ENCODE measurements around the gene RBMS1. TPM values are rescaled to one million over a fixed set of nuclear protein-coding genes. Genes with fewer than 3 reads are reported as not detected.

RBMS1 gene
- total RNA-seq, 6 experiments from 2014 or later, result 8.5 to 21.4 (median 14.3) TPM

DNA sequence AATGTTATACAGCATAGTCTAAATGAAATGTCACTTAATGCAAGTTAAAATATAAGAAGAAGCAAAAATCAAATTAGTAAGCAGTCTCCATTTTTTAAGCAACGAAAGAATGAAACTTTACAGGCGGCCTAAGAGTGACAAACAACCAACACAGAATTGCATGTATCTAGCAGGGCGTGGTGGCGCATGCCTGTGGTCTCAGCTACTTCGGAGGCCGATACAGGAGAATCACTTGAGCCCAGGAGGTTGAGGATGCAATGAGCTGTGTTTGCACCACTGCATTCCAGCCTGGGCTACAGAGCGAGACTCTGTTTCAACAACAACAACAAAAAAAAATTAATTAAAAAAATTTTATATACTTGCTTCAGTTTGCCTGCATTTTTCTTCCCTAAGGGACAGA, 16.6 kb downstream of the RBMS1 start:
- TF ChIP-seq, protein P1, sequence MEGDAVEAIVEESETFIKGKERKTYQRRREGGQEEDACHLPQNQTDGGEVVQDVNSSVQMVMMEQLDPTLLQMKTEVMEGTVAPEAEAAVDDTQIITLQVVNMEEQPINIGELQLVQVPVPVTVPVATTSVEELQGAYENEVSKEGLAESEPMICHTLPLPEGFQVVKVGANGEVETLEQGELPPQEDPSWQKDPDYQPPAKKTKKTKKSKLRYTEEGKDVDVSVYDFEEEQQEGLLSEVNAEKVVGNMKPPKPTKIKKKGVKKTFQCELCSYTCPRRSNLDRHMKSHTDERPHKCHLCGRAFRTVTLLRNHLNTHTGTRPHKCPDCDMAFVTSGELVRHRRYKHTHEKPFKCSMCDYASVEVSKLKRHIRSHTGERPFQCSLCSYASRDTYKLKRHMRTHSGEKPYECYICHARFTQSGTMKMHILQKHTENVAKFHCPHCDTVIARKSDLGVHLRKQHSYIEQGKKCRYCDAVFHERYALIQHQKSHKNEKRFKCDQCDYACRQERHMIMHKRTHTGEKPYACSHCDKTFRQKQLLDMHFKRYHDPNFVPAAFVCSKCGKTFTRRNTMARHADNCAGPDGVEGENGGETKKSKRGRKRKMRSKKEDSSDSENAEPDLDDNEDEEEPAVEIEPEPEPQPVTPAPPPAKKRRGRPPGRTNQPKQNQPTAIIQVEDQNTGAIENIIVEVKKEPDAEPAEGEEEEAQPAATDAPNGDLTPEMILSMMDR (IDR thresholded peaks at IDR 0.05), result no peak
- no peak for TF ChIP-seq POLR2A (IDR thresholded peaks at IDR 0.05)
- WGBS (ENCODE audit: insufficient coverage, low coverage, low lambda C conversion rate, missing lambda C conversion rate), result 93% methylated on average over 7 of the region's 7 CpGs
- ATAC-seq (no peak), DNase-seq (no peak)
- H3K36me3 ChIP-seq, result no peaks in the 10 kb centered on the region
- no peaks in the 10 kb centered on the region for H3K27me3 ChIP-seq
- peaks cover 0 to 7% (median 0%) of the 10 kb centered on the region in 4 donors for H3K4me1 ChIP-seq
- intact Hi-C loops (cut with DNase I), result no loop called here
- H3K9me3 ChIP-seq, result no peaks in the 10 kb centered on the region
- no peak overlapping the region for H3K27ac ChIP-seq
- no peak overlapping the region for H3K4me3 ChIP-seq

DNA sequence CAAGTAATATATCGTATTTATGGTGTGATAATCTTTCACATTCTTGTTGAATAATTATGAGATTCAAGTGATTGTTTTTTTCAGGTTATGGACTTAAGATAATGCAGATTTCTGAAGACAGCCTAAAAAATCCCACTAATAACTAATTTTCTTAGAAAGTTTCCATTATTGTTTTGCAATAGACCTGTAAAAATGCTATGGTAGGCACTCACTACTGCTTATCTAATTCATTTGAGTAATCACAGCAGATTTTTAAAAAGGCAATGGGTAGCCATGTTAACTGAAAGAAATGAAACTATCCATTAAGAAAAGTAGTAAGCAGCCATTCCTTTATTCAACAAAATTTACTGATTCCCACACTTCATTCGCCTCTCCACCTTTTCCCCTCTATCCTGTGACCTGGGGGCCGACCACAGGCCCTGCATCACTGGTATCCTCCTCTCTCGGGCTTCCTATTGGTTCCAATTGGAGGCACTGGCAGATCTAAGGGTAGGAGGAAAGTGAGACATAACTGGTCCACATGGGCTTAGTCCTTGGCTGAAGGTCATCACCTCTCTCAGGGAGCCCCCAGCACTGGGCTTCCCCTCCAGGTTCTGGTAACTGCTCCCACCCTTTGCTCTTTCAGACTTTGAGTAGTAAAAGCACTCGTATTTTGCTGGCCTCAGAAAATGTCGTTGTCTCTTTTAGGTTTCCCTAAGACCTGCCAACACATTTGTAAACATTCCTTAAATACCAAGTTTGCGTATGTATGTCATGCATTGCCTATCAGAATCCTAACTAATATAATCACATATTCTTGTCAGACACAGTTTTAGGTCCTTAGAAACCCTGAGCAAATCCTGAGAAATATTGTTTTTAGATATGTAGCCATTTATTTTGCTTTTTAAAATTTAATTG, 18.5 kb downstream of the RBMS1 start:
- ATAC-seq, result no peak

DNA sequence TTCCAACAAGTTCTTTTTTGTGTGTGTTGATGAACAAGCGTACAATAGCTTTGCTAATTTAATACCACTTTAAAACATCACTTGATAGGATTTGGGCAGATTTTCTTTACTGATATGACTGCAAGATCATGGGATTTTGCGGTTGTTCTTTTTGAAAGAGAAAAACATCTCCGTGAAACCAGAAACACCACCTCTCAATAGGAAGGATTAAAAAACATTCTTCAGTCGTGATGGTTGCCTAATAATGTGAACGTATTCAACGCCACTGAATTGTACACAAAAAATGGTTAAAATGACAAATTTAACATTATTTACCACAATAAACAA, 19.3 kb downstream of the RBMS1 start:
- Histone ChIP-seq H3K36me3 (no peaks in the 10 kb centered on the region), H3K4me1 (peaks cover 0 to 7% (median 0%) of the 10 kb centered on the region in 4 donors), H3K27ac (no peak overlapping the region), H3K27me3 (no peaks in the 10 kb centered on the region), H3K4me3 (no peak overlapping the region), H3K9me3 (no peaks in the 10 kb centered on the region)
- intact Hi-C loops (cut with DNase I), result no loop called here
- 68% methylated on average over 6 of the region's 6 CpGs for WGBS (ENCODE audit: insufficient coverage, low coverage, low lambda C conversion rate, missing lambda C conversion rate)
- TF ChIP-seq POLR2A (IDR thresholded peaks at IDR 0.05), result no peak
- TF ChIP-seq, protein P1 (IDR thresholded peaks at IDR 0.05), result no peak
- DNase-seq (no peak), ATAC-seq (no peak)

More for the DNA sequence above, 18.5 kb downstream of the RBMS1 start:
- Histone ChIP-seq H3K27me3 (no peaks in the 10 kb centered on the region), H3K36me3 (no peaks in the 10 kb centered on the region), H3K4me1 (peaks cover 0 to 7% (median 0%) of the 10 kb centered on the region in 4 donors), H3K27ac (no peak overlapping the region), H3K9me3 (no peaks in the 10 kb centered on the region), H3K4me3 (no peak overlapping the region)
- 79% methylated on average over 6 of the region's 7 CpGs for WGBS (ENCODE audit: insufficient coverage, low coverage, low lambda C conversion rate, missing lambda C conversion rate)
- TF ChIP-seq POLR2A (IDR thresholded peaks at IDR 0.05), result no peak
- TF ChIP-seq, protein P1 (IDR thresholded peaks at IDR 0.05), result no peak
- DNase-seq, result no peak
- intact Hi-C loops (cut with DNase I), result no loop called here

DNA sequence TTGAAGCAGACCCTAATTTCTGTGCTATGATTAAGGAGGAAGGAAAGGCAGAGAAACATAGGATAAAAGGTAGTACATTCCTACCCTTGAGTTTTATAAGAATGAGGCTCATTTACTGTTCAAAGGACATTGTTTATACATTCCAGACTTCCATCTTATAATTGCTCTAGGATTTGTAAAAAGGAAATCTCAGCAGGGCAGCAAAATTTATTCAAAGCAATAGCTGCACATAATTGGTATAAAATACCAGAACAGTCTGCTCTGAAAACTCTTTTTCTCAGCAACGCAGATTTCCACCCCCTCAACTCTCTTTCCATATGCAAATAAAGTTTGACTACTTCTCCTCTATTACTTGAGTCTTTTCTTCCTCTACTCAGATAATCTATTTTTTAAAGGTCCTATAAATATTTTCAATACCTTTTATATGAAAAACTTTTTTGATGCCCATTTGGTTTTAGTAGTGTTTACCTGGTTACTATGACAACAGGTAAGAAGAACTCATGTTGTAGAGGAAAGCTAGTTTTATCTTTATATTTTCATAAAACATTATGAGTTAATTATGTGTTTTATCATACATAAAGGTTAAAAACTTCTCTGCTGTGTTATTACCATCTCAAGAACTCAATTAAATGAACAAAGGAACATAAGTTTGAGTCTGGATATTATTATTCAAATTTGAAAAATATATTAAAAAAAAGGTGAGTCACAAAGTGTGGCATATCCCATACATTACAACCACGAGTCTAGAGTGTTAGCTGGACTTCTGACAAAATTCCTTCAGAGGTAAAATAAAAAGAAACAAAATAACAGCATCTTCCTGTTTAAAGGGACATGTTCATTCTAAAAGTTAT, 19.9 kb downstream of the RBMS1 start:
- H3K4me1 ChIP-seq, result peaks cover 0 to 5% (median 0%) of the 10 kb centered on the region in 4 donors
- no peak overlapping the region for H3K4me3 ChIP-seq
- no peak overlapping the region for H3K27ac ChIP-seq
- intact Hi-C loops (cut with DNase I), result no loop called here
- TF ChIP-seq, protein P1 (IDR thresholded peaks at IDR 0.05), result no peak
- TF ChIP-seq POLR2A (IDR thresholded peaks at IDR 0.05), result no peak
- no peaks in the 10 kb centered on the region for H3K36me3 ChIP-seq
- no peaks in the 10 kb centered on the region for H3K27me3 ChIP-seq
- DNase-seq, result no peak
- no peak for ATAC-seq
- no peaks in the 10 kb centered on the region for H3K9me3 ChIP-seq
- 55% methylated on average over 2 of the region's 2 CpGs for WGBS (ENCODE audit: insufficient coverage, low coverage, low lambda C conversion rate, missing lambda C conversion rate)

Data from right lobe of liver (tissue), 6 donors.